A673 (cell line): ENCODE data around the gene CRIP3. TPM values are rescaled to one million over a fixed set of nuclear protein-coding genes. Genes with fewer than 3 reads are reported as not detected.

Experiments used
- BruUV-seq: library from RNA; stranded (reverse); fragments of 400-500 nt; replicated peaks from 2 replicates; lab custom pipeline; 2021; lab: Mats Ljungman, UMichigan
- CTCF ChIA-PET: fragments of 300-600 bp; sonication (Branson Sonifier 250); formaldehyde crosslinking; loops from one replicate; lab custom pipeline; 2022; ENCODE audit warnings: antibody characterized with exemption; lab: Charles Lee
- POLR2A ChIA-PET: fragments of 300-600 bp; sonication (Branson Sonifier 250); formaldehyde crosslinking; loops from one replicate; lab custom pipeline; 2022; ENCODE audit warnings: antibody characterized with exemption; ENCODE audit not compliant: low non-redundant PET; lab: Charles Lee
- DNase-seq: peaks from one replicate; pipeline ENCODE4 v3.0.0-alpha.2; 2015; ENCODE audit warnings: low spot score
- H3K27ac ChIP-seq: fragments of 200-600 bp; sonication (generic); 2 replicates; pipeline ENCODE4 v1.5.1; 2016; ENCODE audit warnings: mixed run types, low read depth, mild to moderate bottlenecking, mixed read lengths, antibody characterized with exemption, low read length; ENCODE audit not compliant: poor library complexity, severe bottlenecking
- H3K27me3 ChIP-seq: fragments of 200-600 bp; sonication (generic); replicated peaks from 2 replicates; pipeline ENCODE4 v1.6.1; 2017; ENCODE audit warnings: mixed run types, low read depth, mild to moderate bottlenecking, mixed read lengths, antibody characterized with exemption, low read length; ENCODE audit not compliant: insufficient read depth, poor library complexity
- H3K36me3 ChIP-seq: fragments of 200-600 bp; sonication (generic); 2 replicates; pipeline ENCODE4 v1.6.1; 2016; ENCODE audit warnings: mixed run types, mild to moderate bottlenecking, mixed read lengths, antibody characterized with exemption, low read length; ENCODE audit not compliant: insufficient read depth, poor library complexity, severe bottlenecking
- H3K4me1 ChIP-seq: fragments of 200-600 bp; sonication (generic); 2 replicates; pipeline ENCODE4 v1.6.1; 2017; ENCODE audit warnings: mixed run types, mild to moderate bottlenecking, mixed read lengths, antibody characterized with exemption, low read length; ENCODE audit not compliant: insufficient read depth, poor library complexity, severe bottlenecking
- H3K4me3 ChIP-seq: fragments of 200-600 bp; sonication (generic); 2 replicates; pipeline ENCODE4 v1.5.1; 2016; ENCODE audit warnings: low read depth, mixed run types, mild to moderate bottlenecking, mixed read lengths, low read length; ENCODE audit not compliant: poor library complexity, severe bottlenecking
- H3K9me3 ChIP-seq: fragments of 200-600 bp; sonication (generic); 2 replicates; pipeline ENCODE4 v1.6.1; 2016; ENCODE audit warnings: mixed run types, low read depth, mild to moderate bottlenecking, mixed read lengths, antibody characterized with exemption, low read length; ENCODE audit not compliant: poor library complexity, severe bottlenecking
- EZH2 ChIP-seq: fragments of 200-600 bp; sonication (generic); IDR thresholded peaks from 2 replicates; pipeline ENCODE4 v1.6.1; 2017; ENCODE audit warnings: borderline replicate concordance, low read depth, mild to moderate bottlenecking, mixed read lengths, antibody characterized with exemption, low read length; ENCODE audit not compliant: poor library complexity, severe bottlenecking
- intact Hi-C: fragments of 100-400 bp; cut with micrococcal nuclease; formaldehyde crosslinking; loops from one replicate; pipeline ENCODE4 v1.10.0; 2022; ENCODE audit not compliant: unreplicated experiment
- total RNA-seq: library from RNA; stranded (reverse); gene quantifications from 2 replicates; pipeline ENCODE4 v1.2.3, GENCODE V29; 2021
- TF ChIP-seq, protein P1 (sequence below): fragments of 300-800, 200-600 bp; sonication (generic); conservative IDR thresholded peaks from 2 replicates; pipeline ENCODE4 v1.5.1; 2017; ENCODE audit warnings: low read depth, mild to moderate bottlenecking, antibody characterized with exemption, low read length, moderate library complexity, mixed read lengths

CRIP3 gene
- total RNA-seq, 1 experiment from 2014 or later: 2.4 TPM

DNA sequence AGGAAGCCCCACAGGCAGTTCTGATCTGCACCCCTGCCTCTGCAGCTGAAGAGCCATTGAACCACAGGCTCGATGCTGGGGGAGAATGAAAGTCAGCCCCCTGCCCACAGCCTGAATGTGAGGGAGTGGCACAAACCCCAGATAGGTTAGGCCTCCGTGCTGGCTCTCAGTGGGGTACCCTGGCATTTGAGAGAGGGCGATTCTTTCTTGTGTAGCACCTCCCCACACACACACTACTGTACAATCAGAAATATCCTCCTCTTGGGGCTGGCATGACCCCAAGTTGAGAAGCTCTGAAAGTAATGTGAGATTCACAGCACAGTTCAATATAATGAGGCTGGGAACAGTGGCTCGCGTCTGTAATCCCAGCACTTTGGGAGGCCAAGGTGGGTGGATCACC lies 47.4 kb downstream of the CRIP3 start:
- CTCF ChIA-PET: no interaction called here
- POLR2A ChIA-PET: no interaction called here
- intact Hi-C loops: loop anchor here (5.0 to 10.0 kb wide), 2 partner anchors 71 to 244 kb away; no protein-coding TSS in a partner anchor

DNA sequence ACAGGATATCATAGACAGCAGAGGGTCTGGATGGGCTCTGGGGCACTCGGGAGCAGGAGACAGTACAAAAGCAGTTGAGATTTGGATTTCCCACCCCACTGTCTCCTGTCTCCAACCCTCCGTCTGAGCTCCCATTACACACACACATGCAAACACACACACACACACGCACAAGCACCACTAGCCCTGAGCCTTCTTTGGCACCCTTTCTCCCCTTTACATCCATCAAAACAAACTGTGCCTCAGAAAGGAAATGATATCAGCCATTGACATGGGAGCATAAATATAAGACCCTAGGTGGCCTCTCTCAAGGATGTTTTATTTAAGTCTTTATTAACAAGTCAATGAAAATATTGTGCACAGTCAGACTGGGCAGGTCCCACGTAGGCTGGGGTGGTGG lies 47.8 kb downstream of the CRIP3 start:
- BruUV-seq: no TSS peak
- no peak for TF ChIP-seq EZH2
- TF ChIP-seq, protein P1, sequence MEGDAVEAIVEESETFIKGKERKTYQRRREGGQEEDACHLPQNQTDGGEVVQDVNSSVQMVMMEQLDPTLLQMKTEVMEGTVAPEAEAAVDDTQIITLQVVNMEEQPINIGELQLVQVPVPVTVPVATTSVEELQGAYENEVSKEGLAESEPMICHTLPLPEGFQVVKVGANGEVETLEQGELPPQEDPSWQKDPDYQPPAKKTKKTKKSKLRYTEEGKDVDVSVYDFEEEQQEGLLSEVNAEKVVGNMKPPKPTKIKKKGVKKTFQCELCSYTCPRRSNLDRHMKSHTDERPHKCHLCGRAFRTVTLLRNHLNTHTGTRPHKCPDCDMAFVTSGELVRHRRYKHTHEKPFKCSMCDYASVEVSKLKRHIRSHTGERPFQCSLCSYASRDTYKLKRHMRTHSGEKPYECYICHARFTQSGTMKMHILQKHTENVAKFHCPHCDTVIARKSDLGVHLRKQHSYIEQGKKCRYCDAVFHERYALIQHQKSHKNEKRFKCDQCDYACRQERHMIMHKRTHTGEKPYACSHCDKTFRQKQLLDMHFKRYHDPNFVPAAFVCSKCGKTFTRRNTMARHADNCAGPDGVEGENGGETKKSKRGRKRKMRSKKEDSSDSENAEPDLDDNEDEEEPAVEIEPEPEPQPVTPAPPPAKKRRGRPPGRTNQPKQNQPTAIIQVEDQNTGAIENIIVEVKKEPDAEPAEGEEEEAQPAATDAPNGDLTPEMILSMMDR: no peak
- H3K9me3 ChIP-seq: no peaks in the 10 kb centered on the region
- no peak overlapping the region for H3K27ac ChIP-seq
- intact Hi-C loops: loop anchor here (5.0 to 10.0 kb wide), 2 partner anchors 72 to 244 kb away; no protein-coding TSS in a partner anchor
- H3K4me1 ChIP-seq: no peaks in the 10 kb centered on the region
- H3K36me3 ChIP-seq: no peaks in the 10 kb centered on the region
- no peak for DNase-seq
- no peak overlapping the region for H3K4me3 ChIP-seq
- H3K27me3 ChIP-seq: no peaks in the 10 kb centered on the region
- ChIA-PET CTCF (no interaction called here), POLR2A (no interaction called here)

More for the DNA sequence above, 47.4 kb downstream of the CRIP3 start:
- Histone ChIP-seq H3K4me3 (no peak overlapping the region), H3K27ac (no peak overlapping the region), H3K9me3 (no peaks in the 10 kb centered on the region), H3K27me3 (no peaks in the 10 kb centered on the region), H3K4me1 (no peaks in the 10 kb centered on the region), H3K36me3 (no peaks in the 10 kb centered on the region)
- TF ChIP-seq, protein P1: no peak
- TF ChIP-seq EZH2: no peak
- BruUV-seq: no TSS peak
- DNase-seq: no peak

DNA sequence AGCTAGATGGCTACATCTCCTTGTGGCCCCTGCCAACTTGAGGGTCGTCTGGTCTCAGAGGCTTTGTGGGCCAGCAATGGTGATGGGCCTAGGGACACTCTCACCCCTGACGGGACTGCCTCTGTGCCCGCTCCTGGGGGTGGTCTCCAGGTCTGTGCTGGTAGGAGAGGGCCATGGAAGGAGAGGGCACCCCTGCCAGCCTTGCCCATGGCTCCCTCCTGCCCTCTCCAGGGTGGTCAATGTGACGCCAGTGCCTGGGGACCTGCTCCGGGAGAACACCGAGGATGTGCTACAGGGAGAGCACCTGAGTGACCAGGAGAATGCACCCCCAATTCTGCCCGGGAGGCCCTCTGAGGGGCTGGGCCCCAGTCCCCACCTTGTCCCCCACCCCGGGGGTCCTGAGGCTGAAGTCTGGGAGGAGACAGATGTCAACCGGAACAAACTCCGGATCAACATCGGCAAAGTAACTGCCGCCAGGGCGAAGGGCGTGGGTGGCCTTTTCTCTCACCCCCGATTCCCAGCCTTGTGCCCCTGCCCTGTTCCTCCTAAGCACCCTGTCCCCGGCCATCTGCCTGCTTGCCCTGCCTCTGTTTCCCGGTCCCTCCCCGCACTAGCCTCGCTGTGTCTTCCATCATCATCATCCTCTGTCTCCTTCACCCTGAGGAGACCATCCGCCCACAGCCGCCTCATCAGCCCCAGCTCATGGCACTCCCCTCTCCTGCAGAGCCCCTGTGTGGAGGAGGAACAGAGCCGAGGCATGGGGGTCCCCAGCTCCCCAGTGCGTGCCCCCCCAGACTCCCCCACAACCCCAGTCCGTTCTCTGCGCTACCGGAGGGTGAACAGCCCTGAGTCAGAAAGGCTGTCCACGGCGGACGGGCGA lies 49.6 kb downstream of the CRIP3 start:
- Histone ChIP-seq H3K27ac (no peak overlapping the region), H3K27me3 (no peaks in the 10 kb centered on the region), H3K36me3 (no peaks in the 10 kb centered on the region), H3K4me1 (no peaks in the 10 kb centered on the region), H3K4me3 (no peak overlapping the region), H3K9me3 (no peaks in the 10 kb centered on the region)
- intact Hi-C loops: no loop called here
- DNase-seq: no peak
- POLR2A ChIA-PET: interaction anchor here (0.6 kb wide), 1 partner anchor 185 kb away, joined by 5 read pairs; no protein-coding TSS in a partner anchor
- TF ChIP-seq, protein P1: no peak
- no peak for TF ChIP-seq EZH2
- CTCF ChIA-PET: interaction anchor here (0.5 to 0.6 kb wide), 2 partner anchors 219 to 279 kb away, joined by 3 read pairs; no protein-coding TSS in a partner anchor
- BruUV-seq: no TSS peak
